Ishikawa (cell line): ENCODE results near the gene PSMD13.

Experiments
- CEBPB ChIP-seq: IDR thresholded peaks from 2 replicates; pipeline ENCODE4 v1.6.1; 2012
- CREB1 ChIP-seq: IDR thresholded peaks from 2 replicates; pipeline ENCODE4 v1.6.1; 2012; ENCODE audit warnings: low read depth
- EGR1 ChIP-seq: IDR thresholded peaks from 2 replicates; pipeline ENCODE4 v1.6.1; 2012
- EP300 ChIP-seq: IDR thresholded peaks from 2 replicates; pipeline ENCODE4 v1.6.1; 2012; ENCODE audit warnings: borderline replicate concordance
- MAX ChIP-seq: IDR thresholded peaks from 2 replicates; pipeline ENCODE4 v1.6.1; 2012
- RAD21 ChIP-seq: IDR thresholded peaks from 2 replicates; pipeline ENCODE4 v1.6.1; 2012; ENCODE audit warnings: low read depth
- TCF12 ChIP-seq: IDR thresholded peaks from 2 replicates; pipeline ENCODE4 v1.6.1; 2012; ENCODE audit warnings: low read depth
- YY1 ChIP-seq: IDR thresholded peaks from 2 replicates; pipeline ENCODE4 v1.6.1; 2012; ENCODE audit warnings: low read depth

- TF ChIP-seq EGR1 (no peak), TCF12 (no peak), EP300 (no peak), RAD21 (no peak), CREB1 (no peak), YY1 (no peak), CEBPB (no peak), MAX (no peak)
These were observed 30.1 kb upstream of the PSMD13 start for GRCh38 chr11:206526-207207.
